Activated naive CD8-positive, alpha-beta T cell treated with anti-CD3 and anti-CD28 coated beads, Interleukin-2, amount 10 ng/mL, durations not matched to agents 7 days and 5 days (primary cell): Measurements from ENCODE around the gene KIAA0232. TPM values are rescaled to one million over a fixed set of nuclear protein-coding genes. Genes with fewer than 3 reads are reported as not detected.
A peak's percentile ranks its signal among the peaks of the same experiment; 100 is the strongest.

Source experiments
- ATAC-seq: fragments of 150-1000 bp; cut with Tn5 transposase; one replicate; pipeline ENCODE4 v1.10.0; 2021; ENCODE audit warnings: low read depth, moderate library complexity
- POLR2A ChIA-PET: fragments of 350-600 bp; sonication (Branson Sonifier 250); formaldehyde crosslinking; loops from one replicate; lab custom pipeline; 2021; ENCODE audit warnings: antibody characterized with exemption; lab: Charles Lee
- DNase-seq: peaks from one replicate; pipeline ENCODE4 v3.0.0; 2021
- H3K27ac Mint-ChIP-seq: one replicate; pipeline ENCODE4 v1.8.0; 2022; ENCODE audit warnings: mild to moderate bottlenecking, mixed read lengths
- H3K27me3 Mint-ChIP-seq: one replicate; pipeline ENCODE4 v1.8.0; 2022; ENCODE audit warnings: mild to moderate bottlenecking, moderate library complexity, mixed read lengths
- H3K36me3 Mint-ChIP-seq: one replicate; pipeline ENCODE4 v1.8.0; 2021; ENCODE audit warnings: mild to moderate bottlenecking, mixed read lengths
- H3K4me1 Mint-ChIP-seq: one replicate; pipeline ENCODE4 v1.8.0; 2021; ENCODE audit warnings: mixed read lengths
- H3K4me3 Mint-ChIP-seq: one replicate; pipeline ENCODE4 v1.8.0; 2022; ENCODE audit warnings: mild to moderate bottlenecking, moderate library complexity, mixed read lengths
- H3K9me3 Mint-ChIP-seq: one replicate; pipeline ENCODE4 v1.8.0; 2021; ENCODE audit warnings: mixed read lengths
- total RNA-seq, 2 experiments: library from RNA; stranded (reverse); gene quantifications; one replicate each; pipeline ENCODE4 v1.2.3, GENCODE V29; 2021

Gene KIAA0232, protein sequence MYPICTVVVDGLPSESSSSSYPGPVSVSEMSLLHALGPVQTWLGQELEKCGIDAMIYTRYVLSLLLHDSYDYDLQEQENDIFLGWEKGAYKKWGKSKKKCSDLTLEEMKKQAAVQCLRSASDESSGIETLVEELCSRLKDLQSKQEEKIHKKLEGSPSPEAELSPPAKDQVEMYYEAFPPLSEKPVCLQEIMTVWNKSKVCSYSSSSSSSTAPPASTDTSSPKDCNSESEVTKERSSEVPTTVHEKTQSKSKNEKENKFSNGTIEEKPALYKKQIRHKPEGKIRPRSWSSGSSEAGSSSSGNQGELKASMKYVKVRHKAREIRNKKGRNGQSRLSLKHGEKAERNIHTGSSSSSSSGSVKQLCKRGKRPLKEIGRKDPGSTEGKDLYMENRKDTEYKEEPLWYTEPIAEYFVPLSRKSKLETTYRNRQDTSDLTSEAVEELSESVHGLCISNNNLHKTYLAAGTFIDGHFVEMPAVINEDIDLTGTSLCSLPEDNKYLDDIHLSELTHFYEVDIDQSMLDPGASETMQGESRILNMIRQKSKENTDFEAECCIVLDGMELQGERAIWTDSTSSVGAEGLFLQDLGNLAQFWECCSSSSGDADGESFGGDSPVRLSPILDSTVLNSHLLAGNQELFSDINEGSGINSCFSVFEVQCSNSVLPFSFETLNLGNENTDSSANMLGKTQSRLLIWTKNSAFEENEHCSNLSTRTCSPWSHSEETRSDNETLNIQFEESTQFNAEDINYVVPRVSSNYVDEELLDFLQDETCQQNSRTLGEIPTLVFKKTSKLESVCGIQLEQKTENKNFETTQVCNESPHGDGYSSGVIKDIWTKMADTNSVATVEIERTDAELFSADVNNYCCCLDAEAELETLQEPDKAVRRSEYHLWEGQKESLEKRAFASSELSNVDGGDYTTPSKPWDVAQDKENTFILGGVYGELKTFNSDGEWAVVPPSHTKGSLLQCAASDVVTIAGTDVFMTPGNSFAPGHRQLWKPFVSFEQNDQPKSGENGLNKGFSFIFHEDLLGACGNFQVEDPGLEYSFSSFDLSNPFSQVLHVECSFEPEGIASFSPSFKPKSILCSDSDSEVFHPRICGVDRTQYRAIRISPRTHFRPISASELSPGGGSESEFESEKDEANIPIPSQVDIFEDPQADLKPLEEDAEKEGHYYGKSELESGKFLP (N-terminal part only)
- total RNA-seq = 10 to 100 TPM; 21.5 to 23.9 TPM

DNA sequence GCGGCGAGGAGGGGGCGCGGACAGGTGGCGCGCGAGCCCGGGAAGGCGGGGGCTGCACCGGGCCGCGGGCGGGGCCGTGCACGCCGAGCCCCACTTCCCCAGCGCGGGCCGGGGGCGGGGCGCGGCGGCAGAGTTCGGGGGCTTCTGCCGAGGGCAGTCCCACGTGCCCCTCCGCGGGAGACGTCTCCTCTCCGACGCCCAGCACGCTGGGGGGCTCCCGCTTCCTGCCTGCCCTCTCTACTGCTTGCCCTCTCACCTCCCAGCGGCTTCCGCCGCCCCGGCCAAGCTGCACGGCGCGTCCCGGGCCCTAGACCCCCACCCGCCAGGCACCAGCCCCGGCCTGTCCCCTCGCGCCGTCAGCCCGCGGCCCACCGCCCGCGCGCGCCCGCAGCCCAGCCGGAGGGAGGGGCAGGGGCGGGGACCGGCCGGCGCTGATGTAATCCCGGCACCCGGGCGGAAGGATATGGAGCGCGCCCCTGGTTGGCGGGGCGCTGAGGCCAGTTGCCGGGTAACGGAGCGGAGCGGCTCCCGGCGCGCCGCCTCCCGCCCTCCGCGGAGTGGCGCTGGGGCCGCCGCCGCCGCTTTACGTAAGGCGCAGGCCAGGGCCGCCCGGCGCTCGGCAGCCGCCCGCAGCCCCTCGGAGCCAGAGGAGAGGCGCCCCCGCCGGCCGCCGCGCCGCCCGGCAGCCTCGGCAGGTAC lies at the start of gene KIAA0232:
Gene KIAA0232 (plus strand): TSS at position 581 of the 699 bp plus-strand sequence. CDS start 41,727 bp downstream, outside the sequence.
- peaks cover 61% of the 10 kb centered on the region for H3K4me1 Mint-ChIP-seq
- peak; percentile 77 for ATAC-seq

DNA sequence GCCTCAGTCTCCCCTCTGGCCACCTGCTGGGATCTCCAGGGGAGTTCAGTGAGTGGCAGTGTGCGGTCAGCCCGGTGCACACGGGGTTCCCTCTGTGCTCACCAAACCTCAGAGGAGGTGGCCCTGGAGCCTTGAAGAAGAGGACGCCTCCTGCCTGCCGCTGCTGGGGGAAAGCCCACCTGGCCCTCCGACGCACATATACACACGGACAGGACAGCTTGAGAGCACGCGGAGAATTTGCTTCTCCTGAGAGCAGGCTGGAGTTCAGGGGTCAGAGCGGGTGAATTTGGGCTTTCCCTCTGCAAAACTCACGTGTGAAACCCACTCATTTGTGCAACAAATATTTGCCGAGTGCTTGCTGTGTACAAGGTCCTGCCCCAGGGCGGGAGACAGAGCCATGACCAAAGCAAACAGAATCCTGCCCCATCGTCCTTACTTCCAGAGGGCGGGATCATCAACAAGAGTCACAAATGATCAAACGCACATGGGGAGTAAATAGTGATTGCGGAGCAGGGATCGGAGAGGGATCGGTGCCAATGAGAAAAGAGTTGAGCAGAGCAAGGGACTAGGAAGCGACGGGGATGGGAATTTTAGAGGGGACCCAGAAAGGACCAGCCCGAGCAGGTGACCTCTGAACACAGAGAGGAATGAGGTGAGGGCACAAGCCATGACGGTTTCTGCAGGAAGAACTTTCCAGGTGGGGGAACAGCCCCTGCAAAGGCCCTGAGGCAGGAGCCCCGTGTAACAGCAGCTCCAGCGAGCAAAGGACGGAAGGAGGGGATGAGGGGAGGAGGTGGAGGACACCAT lies 49.0 kb upstream of the KIAA0232 start:
- POLR2A ChIA-PET = no interaction called here
- H3K27ac Mint-ChIP-seq = no peak overlapping the region
- no peak overlapping the region for H3K4me3 Mint-ChIP-seq
- DNase-seq = no peak
- peaks cover under 1% of the 10 kb centered on the region for H3K9me3 Mint-ChIP-seq
- H3K36me3 Mint-ChIP-seq = no peaks in the 10 kb centered on the region
- no peaks in the 10 kb centered on the region for H3K4me1 Mint-ChIP-seq
- H3K27me3 Mint-ChIP-seq = peaks cover 7% of the 10 kb centered on the region
- ATAC-seq = no peak

More for the DNA sequence above, at the start of gene KIAA0232:
- Mint-ChIP-seq H3K9me3 (no peaks in the 10 kb centered on the region), H3K27ac (peak within 1 kb of the TSS; percentile 83), H3K36me3 (peaks cover 4% of the 10 kb centered on the region), H3K4me3 (peak within 1 kb of the TSS; percentile 86), H3K27me3 (no peaks in the 10 kb centered on the region)
- POLR2A ChIA-PET = interaction anchor here (1.0 to 2.9 kb wide), 9 partner anchors 10 to 127 kb away, joined by 3 to 16 read pairs (median 6); partner anchors contain the start of genes BLOC1S4 and TBC1D14
- peak; percentile 95 for DNase-seq

DNA sequence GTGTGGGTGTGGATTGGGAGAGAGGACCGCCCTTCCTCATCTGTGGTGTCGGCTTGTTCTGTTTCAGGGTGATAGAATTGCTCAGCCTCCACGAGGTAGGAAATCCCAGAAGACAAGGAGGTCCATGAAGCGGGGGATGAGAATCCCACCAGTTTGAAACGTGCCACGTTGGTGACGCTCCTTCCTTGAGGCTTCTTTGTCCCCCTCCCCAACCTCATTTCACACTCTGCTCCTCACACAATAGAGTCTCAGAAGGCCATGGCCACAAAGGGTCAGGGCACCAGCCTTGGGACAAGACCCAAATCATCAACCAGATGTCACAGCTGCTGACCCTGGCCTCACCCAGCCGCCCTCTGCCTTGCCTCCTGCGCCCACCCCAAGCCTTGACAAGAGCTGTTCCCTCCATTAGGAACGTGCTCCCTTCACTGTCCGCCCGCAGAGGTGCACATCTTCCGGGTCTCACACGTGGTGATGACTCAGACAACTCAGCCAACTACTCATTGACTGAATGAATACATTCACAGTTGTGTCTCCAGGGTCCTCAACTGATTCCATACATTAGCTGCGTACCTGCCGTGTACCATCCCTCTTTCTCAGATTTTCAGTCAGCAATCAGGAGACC lies 48.3 kb upstream of the KIAA0232 start:
- no peak for DNase-seq
- Mint-ChIP-seq H3K4me3 (no peak overlapping the region), H3K27ac (no peak overlapping the region), H3K9me3 (peaks cover 1% of the 10 kb centered on the region), H3K27me3 (peaks cover 10% of the 10 kb centered on the region), H3K36me3 (no peaks in the 10 kb centered on the region), H3K4me1 (no peaks in the 10 kb centered on the region)
- ATAC-seq = no peak
- POLR2A ChIA-PET = no interaction called here

DNA sequence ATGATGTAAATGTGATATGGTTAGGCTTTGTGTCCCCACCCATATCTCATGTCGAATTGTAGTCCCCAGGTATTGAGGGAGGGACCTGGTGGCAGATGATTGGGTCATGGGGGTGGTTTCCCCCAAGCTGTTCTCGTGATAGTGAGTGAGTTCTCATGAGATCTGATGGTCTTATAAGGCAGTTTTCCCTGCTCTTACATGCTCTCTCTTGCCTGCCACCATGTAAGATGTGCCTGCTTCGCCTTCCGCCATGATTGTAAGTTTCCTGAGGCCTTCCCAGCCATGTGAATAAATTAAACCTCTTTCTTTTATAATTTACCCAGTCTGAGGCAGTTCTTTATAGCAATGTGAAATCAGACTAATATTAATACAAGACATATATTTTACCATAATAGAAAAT lies 42.6 kb upstream of the KIAA0232 start:
- Mint-ChIP-seq H3K9me3 (peaks cover 4% of the 10 kb centered on the region), H3K36me3 (no peaks in the 10 kb centered on the region), H3K4me1 (peaks cover 4% of the 10 kb centered on the region), H3K27ac (no peak overlapping the region), H3K4me3 (no peak overlapping the region), H3K27me3 (peaks cover 10% of the 10 kb centered on the region)
- DNase-seq (no peak), ATAC-seq (no peak)
- POLR2A ChIA-PET = no interaction called here

DNA sequence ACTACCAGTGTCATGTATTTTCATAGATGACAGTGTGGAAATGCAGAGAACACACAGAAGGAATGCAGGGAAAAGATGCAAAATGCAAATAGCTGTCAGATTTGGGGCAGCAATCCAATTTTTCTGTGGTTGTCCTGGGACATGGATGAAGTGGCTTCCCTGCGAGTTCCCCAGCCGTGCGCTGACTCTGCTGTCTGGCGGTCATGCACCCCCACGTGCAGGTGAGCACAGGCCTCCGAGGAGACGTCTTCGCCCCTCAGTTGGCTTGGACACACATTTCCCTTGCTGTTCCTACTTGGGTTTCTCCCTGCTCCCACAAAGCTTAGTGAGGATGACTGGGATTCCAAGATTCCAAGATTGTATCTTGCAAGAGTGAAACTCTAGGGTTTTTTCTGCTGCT lies 42.2 kb upstream of the KIAA0232 start:
- POLR2A ChIA-PET = no interaction called here
- no peaks in the 10 kb centered on the region for H3K36me3 Mint-ChIP-seq
- no peak overlapping the region for H3K4me3 Mint-ChIP-seq
- ATAC-seq (no peak), DNase-seq (no peak)
- H3K9me3 Mint-ChIP-seq = peaks cover 5% of the 10 kb centered on the region
- H3K27ac Mint-ChIP-seq = no peak overlapping the region
- H3K4me1 Mint-ChIP-seq = peaks cover 5% of the 10 kb centered on the region
- H3K27me3 Mint-ChIP-seq = peaks cover 10% of the 10 kb centered on the region

DNA sequence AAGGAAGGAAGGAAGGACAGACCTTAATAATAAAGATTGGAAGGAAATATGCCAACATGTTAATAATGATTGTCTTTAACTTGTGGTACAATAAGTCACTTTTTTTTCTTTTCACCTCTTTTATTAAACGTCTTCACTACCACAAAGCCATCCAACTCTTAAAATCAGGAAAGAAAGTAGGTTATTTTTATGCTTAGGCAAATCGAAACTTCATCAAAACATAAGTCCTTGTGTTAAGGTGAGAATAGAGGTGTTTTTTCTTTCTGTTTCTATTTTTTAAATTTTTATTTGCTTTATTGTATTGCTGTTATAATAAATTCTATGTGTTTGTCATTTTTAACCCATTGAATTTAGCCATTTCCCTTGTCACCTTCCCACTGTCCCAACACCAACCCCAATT lies 40.0 kb upstream of the KIAA0232 start:
- H3K36me3 Mint-ChIP-seq = no peaks in the 10 kb centered on the region
- H3K9me3 Mint-ChIP-seq = peaks cover 5% of the 10 kb centered on the region
- ATAC-seq (no peak), DNase-seq (no peak)
- peaks cover 5% of the 10 kb centered on the region for H3K4me1 Mint-ChIP-seq
- no peak overlapping the region for H3K4me3 Mint-ChIP-seq
- peaks cover 9% of the 10 kb centered on the region for H3K27me3 Mint-ChIP-seq
- H3K27ac Mint-ChIP-seq = no peak overlapping the region
- POLR2A ChIA-PET = no interaction called here

DNA sequence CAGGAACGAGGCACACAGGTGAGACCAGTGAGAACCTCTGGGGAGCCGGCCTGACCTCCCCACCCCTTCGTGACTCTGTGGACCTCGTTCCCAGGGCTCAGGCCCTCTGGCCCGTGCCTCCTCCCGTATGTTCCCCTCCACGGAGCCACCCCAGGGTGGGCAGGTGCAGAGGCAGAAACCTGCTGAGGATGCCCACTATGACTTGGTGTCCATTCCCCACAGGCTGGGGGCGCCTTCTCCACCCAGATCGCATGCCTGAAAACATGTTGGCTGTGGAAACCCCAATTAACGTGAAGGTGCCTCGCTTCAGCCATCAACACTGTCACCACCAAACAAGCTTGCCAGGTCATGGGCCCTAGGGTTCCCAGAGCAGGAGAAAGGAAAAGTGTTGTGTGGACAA lies 39.5 kb upstream of the KIAA0232 start:
- POLR2A ChIA-PET = no interaction called here
- no peak overlapping the region for H3K27ac Mint-ChIP-seq
- no peak overlapping the region for H3K4me3 Mint-ChIP-seq
- peaks cover 4% of the 10 kb centered on the region for H3K27me3 Mint-ChIP-seq
- ATAC-seq = no peak
- peaks cover 5% of the 10 kb centered on the region for H3K9me3 Mint-ChIP-seq
- no peaks in the 10 kb centered on the region for H3K36me3 Mint-ChIP-seq
- DNase-seq = no peak
- peaks cover 5% of the 10 kb centered on the region for H3K4me1 Mint-ChIP-seq

DNA sequence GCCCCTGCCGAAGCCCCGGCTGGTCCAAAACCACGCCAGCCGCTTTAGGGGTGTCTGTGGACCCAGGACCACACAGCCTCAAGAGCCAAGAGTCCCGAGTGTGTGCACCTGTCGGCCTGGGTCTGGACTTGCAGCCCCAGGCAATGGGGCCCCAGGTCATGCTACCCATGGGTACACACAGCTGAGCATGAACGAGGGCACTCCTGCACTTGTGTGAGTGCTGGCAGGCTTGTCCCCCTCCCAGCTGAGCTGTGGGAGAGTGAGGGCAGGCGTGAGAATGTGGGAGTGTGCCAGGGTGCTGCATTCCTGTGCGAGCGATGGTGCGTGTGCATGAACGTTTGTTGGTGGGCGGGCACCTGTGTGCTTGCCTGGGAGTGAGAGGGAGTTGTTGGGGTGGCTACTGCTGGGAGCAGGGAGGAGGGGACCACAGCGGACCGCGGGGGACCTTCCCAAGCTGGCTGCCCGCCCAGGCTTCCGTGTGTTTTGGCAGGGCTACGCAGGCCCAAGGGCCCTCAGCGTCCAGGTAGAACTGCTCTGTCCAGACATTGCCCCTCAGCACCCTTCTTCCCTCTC lies 35.7 kb upstream of the KIAA0232 start:
- Mint-ChIP-seq H3K27me3 (no peaks in the 10 kb centered on the region), H3K27ac (no peak overlapping the region)
- POLR2A ChIA-PET = no interaction called here

DNA sequence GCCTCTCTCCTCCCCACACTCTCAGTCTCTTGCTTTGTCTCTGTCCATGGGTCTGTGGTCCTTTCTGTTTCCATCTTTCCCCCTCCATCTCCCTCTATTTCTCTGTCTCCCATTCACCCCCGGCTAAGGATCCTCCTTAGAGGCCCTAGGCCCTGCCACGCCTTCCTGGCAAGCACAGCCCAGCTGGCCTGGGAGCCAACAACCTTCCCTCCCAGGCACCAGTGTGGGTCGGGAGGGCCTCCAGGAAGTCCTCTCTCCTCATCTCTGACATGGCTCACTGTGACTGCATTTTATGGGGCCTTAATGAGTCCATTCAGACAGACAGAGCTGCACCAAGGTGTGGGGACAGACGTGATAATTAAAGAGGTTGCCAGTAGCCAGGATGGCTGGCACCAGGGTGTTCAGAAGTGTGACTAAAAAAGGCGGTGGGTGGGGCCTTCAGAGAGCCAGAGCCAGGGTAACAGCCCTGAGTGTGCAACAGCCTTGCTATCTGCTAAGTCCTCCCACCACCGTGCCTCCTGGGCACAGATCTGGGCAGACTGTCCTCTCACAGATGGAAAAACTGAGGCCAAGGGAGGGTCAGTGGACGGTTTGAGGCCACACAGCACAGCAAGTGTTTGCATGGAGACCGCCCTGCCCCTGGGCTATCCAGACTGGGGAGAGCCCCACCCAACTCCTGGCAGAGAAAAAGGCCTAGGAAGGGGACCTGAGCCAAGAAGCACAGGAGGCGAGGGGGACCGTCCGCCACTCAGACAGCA lies 35.1 kb upstream of the KIAA0232 start:
- no peaks in the 10 kb centered on the region for H3K36me3 Mint-ChIP-seq
- POLR2A ChIA-PET = no interaction called here
- ATAC-seq (no peak), DNase-seq (no peak)
- H3K9me3 Mint-ChIP-seq = peaks cover 1% of the 10 kb centered on the region
- H3K4me3 Mint-ChIP-seq = no peak overlapping the region
- H3K27me3 Mint-ChIP-seq = no peaks in the 10 kb centered on the region
- no peak overlapping the region for H3K27ac Mint-ChIP-seq
- H3K4me1 Mint-ChIP-seq = peaks cover 9% of the 10 kb centered on the region

More for the DNA sequence above, 35.7 kb upstream of the KIAA0232 start:
- no peak for DNase-seq
- ATAC-seq = no peak
- Mint-ChIP-seq H3K4me1 (peaks cover 10% of the 10 kb centered on the region), H3K4me3 (no peak overlapping the region), H3K9me3 (peaks cover 1% of the 10 kb centered on the region), H3K36me3 (no peaks in the 10 kb centered on the region)

DNA sequence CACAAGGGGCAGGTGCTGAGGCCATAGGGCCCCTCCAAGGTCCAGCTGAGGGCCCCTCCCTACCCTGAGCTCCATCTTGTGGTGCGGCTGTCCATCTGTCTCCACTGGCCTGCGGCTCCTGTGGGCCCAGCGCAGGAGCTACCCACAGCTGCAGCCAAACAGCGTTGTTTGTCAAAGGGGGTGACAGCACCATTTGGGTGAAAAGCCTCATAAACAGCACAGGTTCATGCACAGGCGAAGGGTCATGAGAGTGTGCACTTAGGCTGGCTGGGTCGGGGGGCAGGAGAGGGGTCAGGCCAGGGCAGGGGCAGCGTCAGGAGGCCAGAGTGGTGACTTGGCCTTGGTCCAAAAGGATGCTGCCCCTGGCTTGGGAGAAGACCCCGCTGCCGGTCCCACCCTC lies 34.2 kb upstream of the KIAA0232 start:
- POLR2A ChIA-PET = no interaction called here
- no peak for ATAC-seq
- Mint-ChIP-seq H3K4me1 (peaks cover 9% of the 10 kb centered on the region), H3K4me3 (no peak overlapping the region), H3K27ac (no peak overlapping the region), H3K36me3 (no peaks in the 10 kb centered on the region), H3K27me3 (no peaks in the 10 kb centered on the region), H3K9me3 (peaks cover 1% of the 10 kb centered on the region)
- DNase-seq = no peak
